HG03175 (cell line): ENCODE results near the gene ARRDC5.
A peak's percentile ranks its signal among the peaks of the same experiment; 100 is the strongest.
"Not testable (repeated sequence)": the region's sequence is repeated elsewhere in the genome, so short reads cannot be mapped to it uniquely, and the experiment has no call there.

Experiments used
- ATAC-seq: cut with Tn5 transposase; IDR thresholded peaks from one replicate; pipeline ENCODE4 v1.9.1; 2021; ENCODE audit warnings: mild to moderate bottlenecking, moderate library complexity; ENCODE audit not compliant: unreplicated experiment

Gene ARRDC5

DNA sequence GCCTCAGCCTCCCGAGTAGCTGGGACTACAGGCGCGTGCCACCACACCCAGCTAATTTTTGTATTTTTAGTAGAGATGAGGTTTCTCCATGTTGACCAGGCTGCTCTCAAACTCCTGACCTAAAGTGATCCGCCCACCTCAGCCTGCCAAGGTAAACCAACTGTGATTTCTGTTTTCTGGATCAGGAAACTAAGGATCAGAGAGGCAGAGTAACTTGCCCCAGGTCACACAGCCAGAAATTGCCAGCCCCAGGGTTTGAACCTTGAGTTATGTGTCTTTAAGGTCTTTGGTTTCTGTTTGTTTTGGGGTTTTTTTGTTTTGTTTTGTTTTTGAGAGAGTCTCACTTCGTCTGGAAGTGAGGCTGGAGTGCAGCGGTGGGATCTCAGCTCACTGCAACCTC, 31.0 kb downstream of the ARRDC5 start:
- no peak for ATAC-seq

DNA sequence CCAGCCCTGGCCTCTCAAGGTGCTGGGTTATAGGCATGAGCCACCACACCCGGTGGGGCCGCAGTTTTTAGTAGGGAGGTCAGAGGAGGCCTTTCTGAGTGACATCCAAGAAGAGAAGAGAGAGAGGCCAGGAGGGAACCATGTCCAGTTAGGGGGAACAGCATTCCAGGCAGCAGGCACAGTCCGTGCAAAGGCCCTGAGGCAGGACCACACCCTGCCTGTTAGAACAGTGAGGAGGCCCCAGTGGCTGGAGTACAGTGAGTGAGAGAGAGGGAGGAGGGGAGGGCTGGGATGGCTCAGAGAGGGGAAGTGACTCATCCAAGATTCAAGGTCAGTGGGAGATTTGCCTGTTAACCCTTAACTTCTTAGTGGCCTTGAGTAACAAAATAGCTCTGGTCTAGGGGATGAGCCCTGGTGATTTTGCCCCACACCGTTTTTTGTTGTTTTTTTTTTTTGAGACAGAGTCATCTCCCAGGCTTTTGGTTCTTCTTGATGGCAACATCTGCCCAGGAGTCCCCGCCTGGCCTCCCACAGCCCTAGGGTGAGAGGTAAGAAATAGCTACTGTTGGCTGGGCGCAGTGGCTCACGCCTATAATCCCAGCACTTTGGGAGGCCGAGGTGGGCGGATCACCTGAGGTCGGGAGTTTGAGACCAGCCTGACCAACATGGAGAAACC, 32.5 kb downstream of the ARRDC5 start:
- ATAC-seq = no peak

DNA sequence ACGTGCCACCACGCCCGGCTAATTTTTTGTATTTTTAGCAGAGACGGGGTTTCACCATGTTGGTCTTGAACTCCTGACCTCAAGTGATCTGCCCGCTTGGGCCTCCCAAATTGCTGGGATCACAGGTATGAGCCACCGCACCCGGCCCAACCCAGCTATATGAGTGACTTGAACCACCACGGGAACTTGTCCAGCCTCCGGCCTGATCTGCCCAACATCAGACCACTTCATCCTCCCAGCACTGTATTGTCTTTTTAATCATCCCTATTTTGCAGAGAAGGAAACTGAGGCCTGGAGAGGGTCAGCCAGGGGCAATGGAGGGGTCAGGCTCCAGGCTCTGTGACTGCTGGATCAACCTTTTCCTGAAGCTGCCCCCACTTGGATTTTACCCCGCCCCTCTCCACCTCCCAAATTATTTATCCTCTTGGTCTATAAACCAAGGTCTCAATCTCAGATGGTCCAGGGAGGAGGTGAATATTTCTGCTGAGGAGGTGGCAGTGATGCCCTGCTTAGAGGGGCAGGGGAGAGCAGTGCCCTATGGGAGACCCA, 34.3 kb downstream of the ARRDC5 start:
- no peak for ATAC-seq

DNA sequence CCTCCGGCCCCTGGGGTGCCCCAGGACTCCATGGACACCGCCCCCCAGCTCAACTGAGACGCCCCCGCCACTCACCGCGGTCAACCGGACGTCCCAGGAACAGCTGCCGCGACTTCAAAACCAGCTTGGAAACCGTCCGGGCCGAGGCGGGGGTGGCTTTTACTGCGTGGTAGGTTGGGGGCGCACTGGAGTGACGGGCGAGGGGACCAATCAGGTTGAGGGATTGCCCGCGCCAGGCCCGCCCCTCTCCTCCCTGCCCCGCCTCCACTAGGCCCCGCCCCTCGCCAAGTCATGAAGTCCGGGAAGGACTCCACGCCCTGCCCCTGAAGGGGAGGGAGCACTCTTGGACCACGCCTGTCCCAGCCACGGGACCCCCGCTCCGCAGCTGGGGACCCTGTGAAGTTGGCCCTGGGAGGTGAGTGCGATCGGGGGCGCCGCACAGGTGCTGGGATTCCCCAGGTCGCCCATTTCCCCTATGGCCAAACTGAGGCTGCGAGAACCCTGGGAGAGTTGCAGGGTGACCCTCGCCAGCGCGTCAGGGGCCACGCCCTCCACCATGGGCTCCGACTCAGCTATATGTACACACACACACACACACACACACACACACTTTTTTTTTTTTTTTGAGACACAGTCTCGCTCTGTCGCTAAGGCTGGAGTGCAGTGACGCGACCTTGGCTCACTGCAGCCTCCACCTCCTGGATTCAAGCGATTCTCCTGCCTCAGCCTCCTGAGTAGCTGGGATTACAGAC, 35.0 kb downstream of the ARRDC5 start, which contains the start of gene PLIN3:
TSS of gene PLIN3 (minus strand) at position 134 of the 752 bp plus-strand sequence. CDS start 6,273 bp downstream, outside the sequence.
- ATAC-seq = peak; percentile 81

DNA sequence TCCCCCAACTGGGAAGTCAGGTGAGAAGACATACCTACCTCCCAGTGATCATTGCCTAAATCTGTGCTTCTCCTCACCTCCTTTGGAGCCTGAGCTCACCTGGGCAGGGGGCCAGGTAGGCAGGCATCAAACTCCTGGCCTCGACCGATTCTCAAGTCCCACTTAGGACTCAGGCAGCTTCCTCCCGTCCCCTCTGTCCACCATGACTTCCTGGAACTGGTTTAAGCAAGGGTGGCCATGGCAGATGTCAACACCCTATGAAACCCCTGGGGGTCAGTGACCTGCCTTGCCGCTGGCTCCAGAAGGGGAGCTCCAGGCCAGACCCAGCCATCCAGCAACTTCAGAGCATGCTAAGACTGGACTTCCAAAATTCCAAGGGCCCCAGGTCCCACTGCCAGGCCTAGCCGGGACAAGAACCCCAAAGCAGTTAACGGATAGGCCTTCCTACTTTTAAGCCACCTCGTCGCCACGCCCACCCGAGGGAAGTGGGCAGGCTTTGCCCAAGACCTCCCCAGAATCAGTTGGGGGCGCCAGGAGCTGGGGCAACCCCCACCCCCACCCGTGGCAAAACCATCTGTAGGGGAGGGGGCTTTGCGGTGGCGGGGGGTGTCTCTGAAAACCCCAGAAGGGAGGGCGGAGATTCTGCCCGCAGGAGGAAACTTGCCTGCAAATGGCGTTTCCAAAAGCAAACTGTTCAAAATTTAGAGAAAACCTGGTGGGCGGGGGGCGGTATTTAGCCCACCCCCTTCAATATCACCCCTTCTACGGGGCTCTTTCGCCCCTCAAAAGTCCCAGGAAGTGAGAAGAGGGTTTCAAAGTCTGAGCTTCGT, 35.9 kb downstream of the ARRDC5 start:
- ATAC-seq = no peak

DNA sequence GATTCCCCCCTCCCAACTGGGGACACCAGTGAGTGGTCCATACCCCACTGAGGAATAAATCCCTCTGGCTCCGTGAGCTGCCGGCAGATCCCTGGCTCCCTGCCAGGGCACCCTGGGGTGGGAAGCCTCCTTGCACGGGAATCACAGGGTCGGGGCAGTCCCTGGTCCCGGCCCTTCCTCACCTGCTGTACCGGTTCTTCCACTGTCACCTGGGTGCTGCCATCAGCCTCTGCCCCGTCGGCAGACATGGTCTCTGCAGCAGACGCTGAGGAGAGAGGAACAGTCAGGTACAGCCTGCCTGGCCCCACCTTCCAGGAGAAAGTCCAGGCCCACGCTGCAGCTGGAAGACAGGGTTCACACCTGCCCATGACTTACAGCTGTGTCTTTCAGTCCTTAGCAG, 41.5 kb downstream of the ARRDC5 start:
- ATAC-seq = no peak

DNA sequence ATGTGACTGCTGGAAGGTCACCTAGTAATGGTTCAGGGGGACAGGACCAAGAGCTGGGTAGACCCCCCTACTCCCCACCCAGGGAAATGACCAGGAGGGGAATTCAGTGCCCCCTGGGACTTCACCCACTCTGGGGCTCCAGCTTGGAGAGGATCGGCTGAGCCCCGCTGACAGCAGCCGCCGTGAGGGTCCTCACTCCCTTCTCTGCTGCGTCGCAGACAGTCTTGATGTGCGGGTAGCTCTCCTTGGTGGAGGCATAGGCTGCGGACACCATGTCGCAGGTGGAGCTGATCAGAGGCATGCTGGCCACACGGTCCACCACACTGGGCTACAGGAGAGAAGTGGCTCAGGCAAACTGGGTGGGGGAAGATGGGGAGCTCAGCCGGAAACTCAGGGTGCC, 43.0 kb downstream of the ARRDC5 start:
- no peak for ATAC-seq

DNA sequence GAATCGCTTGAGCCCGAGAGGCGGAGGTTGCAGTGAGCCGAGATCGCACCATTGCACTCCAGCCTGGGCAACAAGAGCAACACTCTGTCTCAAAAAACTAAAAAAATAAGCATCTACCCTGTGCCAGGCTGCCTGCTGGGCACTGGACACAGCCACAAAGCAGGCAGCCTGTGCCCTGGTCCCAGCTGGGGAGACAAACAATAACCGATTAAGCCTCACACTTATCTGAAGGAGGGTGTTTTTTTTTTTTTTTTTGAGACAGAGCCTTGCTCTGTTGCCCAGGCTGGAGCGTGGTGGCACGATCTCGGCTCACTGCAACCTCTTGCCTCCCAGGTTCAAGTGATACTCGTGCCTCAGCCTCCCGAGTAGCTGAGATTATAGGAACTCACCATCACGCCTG, 46.2 kb downstream of the ARRDC5 start:
- not testable (repeated sequence) for ATAC-seq

DNA sequence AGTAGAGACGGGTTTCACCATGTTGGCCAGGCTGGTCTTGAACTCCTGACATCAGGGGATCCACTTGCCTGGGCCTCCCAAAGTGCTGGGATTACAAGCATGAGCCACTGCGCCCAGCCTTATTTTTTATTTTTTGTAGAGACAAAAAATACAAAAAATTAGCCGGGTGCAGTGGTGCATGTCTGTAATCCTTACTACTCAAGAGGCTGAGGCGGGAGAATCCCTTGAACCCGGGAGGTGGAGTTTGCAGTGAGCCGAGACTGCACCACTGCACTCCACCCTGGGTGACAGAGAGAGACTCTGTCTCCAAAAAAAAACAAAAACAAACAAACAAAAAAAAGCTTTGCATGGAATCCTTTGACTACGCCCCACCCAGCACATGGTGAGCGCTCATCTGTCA, 49.2 kb downstream of the ARRDC5 start:
- ATAC-seq = not testable (repeated sequence)

DNA sequence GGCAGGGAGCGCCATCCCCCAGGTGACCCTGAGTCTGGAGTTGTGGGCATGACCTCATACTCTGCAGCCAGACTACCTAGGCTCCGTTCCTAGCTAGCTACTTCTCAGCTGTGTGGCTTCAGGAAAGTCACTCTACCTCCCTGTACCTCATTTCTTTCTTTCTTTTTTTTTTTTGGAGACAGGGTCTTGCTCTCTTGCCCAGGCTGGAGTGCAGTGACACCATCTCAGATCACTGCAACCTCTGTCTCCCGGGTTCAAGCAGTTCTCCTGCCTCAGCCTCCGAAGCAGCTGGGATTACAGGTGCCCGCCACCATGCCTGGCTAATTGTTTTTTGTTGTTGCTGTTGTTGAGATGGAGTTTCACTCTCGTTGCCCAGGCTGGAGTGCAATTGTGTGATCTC, 50.2 kb downstream of the ARRDC5 start:
- ATAC-seq = no peak

DNA sequence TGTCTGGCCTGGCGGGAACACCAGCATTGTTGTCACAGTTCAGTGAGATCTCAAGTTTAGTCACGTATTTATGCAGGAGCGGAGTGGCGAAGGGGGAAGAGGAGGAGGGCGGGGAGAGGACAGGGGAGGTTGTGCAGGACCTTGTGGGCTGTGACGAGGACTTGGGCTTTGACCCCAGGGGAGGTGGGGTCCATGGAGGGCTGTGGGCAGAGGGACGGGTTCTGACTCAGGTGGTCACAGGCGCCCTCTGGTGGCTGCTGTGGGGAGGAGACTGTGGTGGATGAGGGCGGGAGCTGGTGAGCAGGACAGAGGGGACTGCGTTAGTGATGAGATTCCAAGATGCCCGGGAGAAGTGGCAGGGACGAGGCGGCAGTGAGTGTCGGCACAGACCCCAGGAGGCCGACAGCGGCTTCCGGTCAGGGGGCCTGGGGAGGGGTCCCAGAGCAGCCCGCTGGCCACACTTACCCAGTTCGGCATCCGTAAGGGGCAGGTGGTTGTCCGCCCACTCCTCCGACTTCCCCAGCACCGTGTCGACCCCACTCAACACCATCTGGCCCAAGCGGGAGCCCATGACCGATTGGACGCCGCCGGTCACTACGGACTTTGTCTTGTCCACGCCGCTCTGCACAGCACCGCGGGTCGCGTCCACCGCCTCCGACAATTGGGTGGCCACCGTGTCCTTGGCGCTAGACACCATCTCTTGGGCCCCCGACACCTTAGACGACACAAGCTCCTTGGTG, 51.0 kb downstream of the ARRDC5 start:
- no peak for ATAC-seq

DNA sequence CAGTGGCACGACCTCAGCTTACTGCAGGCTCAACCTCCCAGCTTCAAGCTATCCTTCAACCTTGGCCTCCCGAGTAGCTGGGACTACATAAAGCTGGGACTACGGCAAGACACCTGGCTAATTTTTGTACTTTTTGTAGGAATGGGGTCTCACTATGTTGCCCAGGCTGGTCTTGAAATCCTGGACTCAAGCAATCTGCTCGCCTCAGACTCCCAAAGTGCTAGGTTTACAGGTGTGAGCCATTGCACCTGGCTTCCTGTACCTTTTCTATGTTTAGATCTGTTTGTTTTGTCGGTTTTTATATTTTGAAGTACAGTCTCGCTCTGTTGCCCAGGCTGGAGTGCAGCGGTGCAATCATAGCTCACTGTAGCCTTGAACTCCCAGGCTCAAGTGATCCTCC, 53.7 kb downstream of the ARRDC5 start:
- ATAC-seq = no peak

DNA sequence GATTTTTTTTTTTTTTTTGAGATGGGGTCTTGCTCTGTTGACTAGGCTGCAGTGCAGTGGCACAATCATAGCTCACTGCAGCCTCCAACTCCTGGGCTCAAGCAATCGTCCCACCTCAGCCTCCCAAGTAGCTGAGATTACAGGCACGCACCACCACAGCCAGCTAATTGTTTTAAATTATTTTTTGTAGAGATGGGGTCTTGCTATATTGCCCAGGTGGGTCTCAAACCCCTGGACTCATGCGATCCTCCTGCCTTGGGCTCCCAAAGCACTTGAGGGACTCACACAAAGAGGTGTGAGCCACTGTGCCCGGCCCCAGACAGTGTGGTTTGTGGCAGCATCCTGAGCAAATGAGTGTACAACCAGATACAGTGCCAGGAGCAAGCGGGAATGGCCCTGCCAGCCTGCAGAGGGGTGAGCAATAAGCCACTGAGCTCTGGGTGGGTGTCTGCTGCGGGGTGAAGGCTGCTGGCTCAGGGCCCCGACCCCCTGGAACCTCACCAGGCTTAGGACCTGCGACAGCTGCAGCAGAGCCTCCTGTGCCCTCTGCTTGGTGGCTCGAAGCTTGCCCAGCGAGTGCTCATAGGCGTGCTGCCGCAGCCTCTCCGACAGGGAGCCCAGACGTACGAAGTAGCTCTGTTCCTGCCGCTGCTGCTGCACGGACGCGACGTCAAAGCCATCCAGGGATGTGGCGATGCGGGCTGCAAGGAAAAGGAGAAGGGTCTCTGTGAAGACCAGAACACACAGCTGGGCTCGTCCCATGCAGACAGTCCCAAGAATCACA, 55.3 kb downstream of the ARRDC5 start:
- no peak for ATAC-seq

DNA sequence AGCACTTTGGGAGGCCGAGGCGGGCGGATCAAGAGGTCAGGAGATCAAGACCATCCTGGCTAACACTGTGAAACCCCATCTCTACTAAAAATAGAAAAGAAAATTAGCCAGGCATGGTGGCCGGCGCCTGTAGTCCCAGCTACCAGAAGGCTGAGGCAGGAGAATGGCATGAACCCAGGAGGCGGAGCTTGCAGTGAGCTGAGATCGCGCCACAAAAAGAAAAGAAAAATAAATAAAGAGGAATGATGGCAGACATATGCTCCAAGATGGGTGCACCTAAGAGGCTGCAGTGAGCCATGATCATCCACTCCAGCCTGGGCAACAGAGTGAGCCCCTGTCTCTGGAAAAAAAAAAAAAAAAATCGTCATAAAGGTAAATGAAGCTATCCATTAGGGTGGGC, 56.7 kb downstream of the ARRDC5 start:
- ATAC-seq = not testable (repeated sequence)

DNA sequence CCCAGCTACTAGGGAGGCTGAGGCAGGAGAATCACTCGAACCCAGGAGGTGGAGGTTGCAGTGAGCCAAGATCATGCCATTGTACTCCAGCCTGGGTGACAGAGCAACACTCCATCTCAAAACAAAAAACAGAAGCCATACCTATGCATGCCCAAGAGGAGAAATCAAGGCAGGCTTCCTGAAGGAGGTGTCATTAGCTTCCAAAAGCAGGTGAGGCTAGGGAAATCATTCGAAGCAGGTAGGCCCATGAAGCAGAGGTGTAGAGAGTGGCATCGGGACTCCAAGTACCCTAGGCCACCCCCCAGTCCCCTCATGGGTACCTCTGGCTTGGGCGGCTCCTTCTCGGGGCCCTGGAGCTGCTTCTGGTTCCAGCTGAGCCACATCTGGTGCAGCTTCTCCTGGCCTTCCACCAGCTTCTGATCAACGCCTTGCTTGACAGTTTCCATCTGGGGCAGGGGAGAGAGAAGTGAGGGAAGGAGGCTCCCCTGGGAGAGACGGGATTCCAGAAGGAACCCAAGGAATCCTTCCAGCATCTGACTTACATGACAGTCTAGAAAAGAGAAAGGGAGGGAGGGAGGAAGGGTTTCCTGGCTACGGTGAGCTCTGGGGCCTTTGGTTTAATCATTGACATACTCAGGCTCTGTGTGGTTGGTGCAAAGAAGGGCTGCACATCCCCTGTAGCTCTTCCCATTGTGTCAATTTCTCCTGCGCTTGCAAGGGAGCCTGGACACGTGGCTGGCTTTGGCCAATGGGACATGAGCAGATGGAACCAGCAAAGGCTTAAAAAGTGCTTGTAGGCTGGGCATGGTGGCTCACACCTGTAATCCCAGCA, 58.1 kb downstream of the ARRDC5 start:
- ATAC-seq = no peak

DNA sequence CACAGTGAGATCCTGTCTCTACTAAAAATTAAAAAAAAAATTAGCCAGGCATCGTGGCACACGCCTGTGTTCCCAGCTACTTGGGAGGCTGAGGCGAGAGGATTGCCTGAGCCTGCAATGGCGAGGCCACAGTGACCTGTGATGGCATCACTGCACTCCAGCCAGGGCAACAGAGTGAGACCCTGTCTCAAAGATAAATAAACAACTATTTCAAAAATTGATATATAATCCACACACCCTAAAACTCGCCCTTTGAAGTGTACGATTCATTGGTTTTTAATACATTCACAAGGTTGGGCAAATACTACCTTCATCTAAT, 59.1 kb downstream of the ARRDC5 start:
- ATAC-seq = no peak
